Neural cell (in vitro differentiated cells): ENCODE measurements around the gene SIX2. TPM values are rescaled to one million over a fixed set of nuclear protein-coding genes. Genes with fewer than 3 reads are reported as not detected.
"Not testable (repeated sequence)": the region's sequence is repeated elsewhere in the genome, so short reads cannot be mapped to it uniquely, and the experiment has no call there.

ENCODE experiments used
- H2AFZ ChIP-seq: fragments of 200-600, 300-800 bp; sonication (generic), shearing (Covaris generic); 2 replicates; pipeline ENCODE4 v1.6.0; 2014; ENCODE audit warnings: low read depth, mild to moderate bottlenecking, antibody characterized with exemption, low read length, moderate library complexity
- H3F3A ChIP-seq: fragments of 200-600 bp; shearing (Covaris generic); 2 replicates; pipeline ENCODE4 v1.6.1; 2016; ENCODE audit warnings: mild to moderate bottlenecking, moderate library complexity, mixed read lengths, antibody characterized with exemption, low read length; ENCODE audit not compliant: insufficient read depth, poor library complexity, severe bottlenecking
- H3K27ac ChIP-seq: fragments of 200-600, 300-800 bp; sonication (generic), shearing (Covaris generic); 2 replicates; pipeline ENCODE4 v1.5.1; 2014; ENCODE audit warnings: mild to moderate bottlenecking, low read length, moderate library complexity
- H3K27me3 ChIP-seq: fragments of 300-800, 200-600 bp; sonication (generic), shearing (Covaris generic); 2 replicates; pipeline ENCODE4 v1.6.0; 2014; ENCODE audit warnings: mild to moderate bottlenecking, low read depth, low read length, moderate library complexity; ENCODE audit not compliant: insufficient read depth
- H3K36me3 ChIP-seq: fragments of 300-800, 200-600 bp; sonication (generic), shearing (Covaris generic); 2 replicates; pipeline ENCODE4 v1.5.1; 2014; ENCODE audit warnings: mild to moderate bottlenecking, antibody characterized with exemption, low read length, moderate library complexity; ENCODE audit not compliant: insufficient read depth
- H3K4me2 ChIP-seq: fragments of 300-800, 200-600 bp; sonication (generic), shearing (Covaris generic); 2 replicates; pipeline ENCODE4 v1.6.0; 2014; ENCODE audit warnings: mild to moderate bottlenecking, low read length
- H3K4me3 ChIP-seq: fragments of 300-800, 200-600 bp; sonication (generic), shearing (Covaris generic); 2 replicates; pipeline ENCODE4 v1.5.1; 2014; ENCODE audit warnings: mild to moderate bottlenecking, low read length, moderate library complexity
- H3K79me2 ChIP-seq: fragments of 200-600 bp; shearing (Covaris generic); replicated peaks from 2 replicates; pipeline ENCODE4 v1.6.0; 2014; ENCODE audit warnings: mild to moderate bottlenecking, low read length, moderate library complexity; ENCODE audit not compliant: insufficient read depth
- H3K9ac ChIP-seq: fragments of 300-800, 200-600 bp; sonication (generic), shearing (Covaris generic); 2 replicates; pipeline ENCODE4 v1.6.1; 2016; ENCODE audit warnings: mild to moderate bottlenecking, low read length, mixed read lengths
- H3K9me2 ChIP-seq: fragments of 200-600 bp; shearing (Covaris generic); 2 replicates; pipeline ENCODE4 v1.6.1; 2016; ENCODE audit warnings: mild to moderate bottlenecking, low read length, mixed read lengths; ENCODE audit not compliant: insufficient read depth
- H3K9me3 ChIP-seq: fragments of 200-600, 300-800 bp; sonication (generic), shearing (Covaris generic); 2 replicates; pipeline ENCODE4 v1.6.1; 2016; ENCODE audit warnings: mild to moderate bottlenecking, mixed run types, low read length, moderate library complexity, mixed read lengths
- H4K20me1 ChIP-seq: fragments of 200-600 bp; shearing (Covaris generic); 2 replicates; pipeline ENCODE4 v1.6.1; 2016; ENCODE audit warnings: mild to moderate bottlenecking, mixed run types; ENCODE audit not compliant: insufficient read depth
- EP300 ChIP-seq: fragments of 450-650 bp; conservative IDR thresholded peaks from 2 replicates; pipeline ENCODE4 v1.6.1; 2014; ENCODE audit warnings: antibody characterized with exemption, mild to moderate bottlenecking, moderate library complexity; ENCODE audit not compliant: poor library complexity, severe bottlenecking
- EZH2 ChIP-seq: fragments of 200-600, 300-800 bp; shearing (Covaris generic), sonication (generic); IDR thresholded peaks from 2 replicates; pipeline ENCODE4 v1.6.1; 2014; ENCODE audit warnings: antibody characterized with exemption, low read length, borderline replicate concordance, mild to moderate bottlenecking; ENCODE audit not compliant: insufficient read depth, poor library complexity, severe bottlenecking
- MXI1 ChIP-seq: fragments of 450-650 bp; conservative IDR thresholded peaks from 2 replicates; pipeline ENCODE4 v1.6.1; 2014; ENCODE audit warnings: antibody characterized with exemption, mild to moderate bottlenecking; ENCODE audit not compliant: poor library complexity, severe bottlenecking
- POLR2AphosphoS5 ChIP-seq: IDR thresholded peaks from 2 replicates; pipeline ENCODE4 v1.6.1; 2012
- RAD21 ChIP-seq: fragments of 450-650 bp; conservative IDR thresholded peaks from 2 replicates; pipeline ENCODE4 v1.6.1; 2014; ENCODE audit warnings: antibody characterized with exemption, mild to moderate bottlenecking, moderate library complexity
- SMC3 ChIP-seq: fragments of 450-650 bp; conservative IDR thresholded peaks from 2 replicates; pipeline ENCODE4 v1.6.1; 2014; ENCODE audit warnings: antibody characterized with exemption, mild to moderate bottlenecking, moderate library complexity; ENCODE audit not compliant: poor library complexity
- TAF1 ChIP-seq: IDR thresholded peaks from 2 replicates; pipeline ENCODE4 v1.6.1; 2012; ENCODE audit warnings: low read depth
- polyA plus RNA-seq: library from polyadenylated mRNA; depleted of rRNA; stranded (reverse); fragments of >200 nt; gene quantifications from 2 replicates; pipeline ENCODE4 v1.2.3, GENCODE V29; 2014
- TF ChIP-seq, protein P1 (sequence below): IDR thresholded peaks from 2 replicates; pipeline ENCODE4 v1.6.1; 2012; ENCODE audit warnings: borderline replicate concordance
- TF ChIP-seq, protein P2 (sequence below): fragments of 450-650 bp; IDR thresholded peaks from 2 replicates; pipeline ENCODE4 v1.5.1; 2014; ENCODE audit warnings: antibody characterized with exemption, mild to moderate bottlenecking, moderate library complexity; ENCODE audit not compliant: poor library complexity, severe bottlenecking

The SIX2 gene
- polyA plus RNA-seq, 1 donor from 2014 or later, result 0.16 TPM

DNA sequence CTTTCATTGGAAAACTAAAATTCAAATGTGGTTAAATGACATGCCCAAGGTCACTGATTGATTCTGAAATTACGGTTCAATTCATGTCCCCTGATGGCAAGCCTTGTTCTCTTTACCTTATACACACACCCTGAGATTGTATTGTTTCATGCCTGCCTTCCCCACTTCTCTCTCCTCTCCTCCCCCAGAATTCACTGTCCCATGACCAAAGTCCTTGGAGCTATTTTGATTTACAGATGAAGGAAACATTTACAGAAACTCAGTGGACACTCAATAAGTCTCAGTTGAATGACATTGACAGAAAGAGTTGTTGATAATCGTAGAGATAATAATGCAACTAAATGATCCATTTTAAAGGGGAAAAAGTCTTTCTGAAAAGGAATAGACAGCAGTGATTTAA lies 33.1 kb upstream of the SIX2 start:
- Histone ChIP-seq H3K9ac (no peak overlapping the region), H3K9me3 (no peaks in the 10 kb centered on the region), H3K27me3 (no peaks in the 10 kb centered on the region), H3K4me3 (no peak overlapping the region), H3K4me2 (no peak overlapping the region), H4K20me1 (no peaks in the 10 kb centered on the region), H3K36me3 (no peaks in the 10 kb centered on the region), H2AFZ (no peak overlapping the region), H3K9me2 (no peaks in the 10 kb centered on the region), H3F3A (no peaks in the 10 kb centered on the region), H3K79me2 (no peaks in the 10 kb centered on the region), H3K27ac (no peak overlapping the region)
- TF ChIP-seq EP300 (no peak), MXI1 (no peak), EZH2 (no peak), TAF1 (no peak), RAD21 (no peak), POLR2AphosphoS5 (no peak), SMC3 (no peak)
- TF ChIP-seq, protein P1, sequence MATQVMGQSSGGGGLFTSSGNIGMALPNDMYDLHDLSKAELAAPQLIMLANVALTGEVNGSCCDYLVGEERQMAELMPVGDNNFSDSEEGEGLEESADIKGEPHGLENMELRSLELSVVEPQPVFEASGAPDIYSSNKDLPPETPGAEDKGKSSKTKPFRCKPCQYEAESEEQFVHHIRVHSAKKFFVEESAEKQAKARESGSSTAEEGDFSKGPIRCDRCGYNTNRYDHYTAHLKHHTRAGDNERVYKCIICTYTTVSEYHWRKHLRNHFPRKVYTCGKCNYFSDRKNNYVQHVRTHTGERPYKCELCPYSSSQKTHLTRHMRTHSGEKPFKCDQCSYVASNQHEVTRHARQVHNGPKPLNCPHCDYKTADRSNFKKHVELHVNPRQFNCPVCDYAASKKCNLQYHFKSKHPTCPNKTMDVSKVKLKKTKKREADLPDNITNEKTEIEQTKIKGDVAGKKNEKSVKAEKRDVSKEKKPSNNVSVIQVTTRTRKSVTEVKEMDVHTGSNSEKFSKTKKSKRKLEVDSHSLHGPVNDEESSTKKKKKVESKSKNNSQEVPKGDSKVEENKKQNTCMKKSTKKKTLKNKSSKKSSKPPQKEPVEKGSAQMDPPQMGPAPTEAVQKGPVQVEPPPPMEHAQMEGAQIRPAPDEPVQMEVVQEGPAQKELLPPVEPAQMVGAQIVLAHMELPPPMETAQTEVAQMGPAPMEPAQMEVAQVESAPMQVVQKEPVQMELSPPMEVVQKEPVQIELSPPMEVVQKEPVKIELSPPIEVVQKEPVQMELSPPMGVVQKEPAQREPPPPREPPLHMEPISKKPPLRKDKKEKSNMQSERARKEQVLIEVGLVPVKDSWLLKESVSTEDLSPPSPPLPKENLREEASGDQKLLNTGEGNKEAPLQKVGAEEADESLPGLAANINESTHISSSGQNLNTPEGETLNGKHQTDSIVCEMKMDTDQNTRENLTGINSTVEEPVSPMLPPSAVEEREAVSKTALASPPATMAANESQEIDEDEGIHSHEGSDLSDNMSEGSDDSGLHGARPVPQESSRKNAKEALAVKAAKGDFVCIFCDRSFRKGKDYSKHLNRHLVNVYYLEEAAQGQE, result no peak
- TF ChIP-seq, protein P2, sequence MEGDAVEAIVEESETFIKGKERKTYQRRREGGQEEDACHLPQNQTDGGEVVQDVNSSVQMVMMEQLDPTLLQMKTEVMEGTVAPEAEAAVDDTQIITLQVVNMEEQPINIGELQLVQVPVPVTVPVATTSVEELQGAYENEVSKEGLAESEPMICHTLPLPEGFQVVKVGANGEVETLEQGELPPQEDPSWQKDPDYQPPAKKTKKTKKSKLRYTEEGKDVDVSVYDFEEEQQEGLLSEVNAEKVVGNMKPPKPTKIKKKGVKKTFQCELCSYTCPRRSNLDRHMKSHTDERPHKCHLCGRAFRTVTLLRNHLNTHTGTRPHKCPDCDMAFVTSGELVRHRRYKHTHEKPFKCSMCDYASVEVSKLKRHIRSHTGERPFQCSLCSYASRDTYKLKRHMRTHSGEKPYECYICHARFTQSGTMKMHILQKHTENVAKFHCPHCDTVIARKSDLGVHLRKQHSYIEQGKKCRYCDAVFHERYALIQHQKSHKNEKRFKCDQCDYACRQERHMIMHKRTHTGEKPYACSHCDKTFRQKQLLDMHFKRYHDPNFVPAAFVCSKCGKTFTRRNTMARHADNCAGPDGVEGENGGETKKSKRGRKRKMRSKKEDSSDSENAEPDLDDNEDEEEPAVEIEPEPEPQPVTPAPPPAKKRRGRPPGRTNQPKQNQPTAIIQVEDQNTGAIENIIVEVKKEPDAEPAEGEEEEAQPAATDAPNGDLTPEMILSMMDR, result no peak

DNA sequence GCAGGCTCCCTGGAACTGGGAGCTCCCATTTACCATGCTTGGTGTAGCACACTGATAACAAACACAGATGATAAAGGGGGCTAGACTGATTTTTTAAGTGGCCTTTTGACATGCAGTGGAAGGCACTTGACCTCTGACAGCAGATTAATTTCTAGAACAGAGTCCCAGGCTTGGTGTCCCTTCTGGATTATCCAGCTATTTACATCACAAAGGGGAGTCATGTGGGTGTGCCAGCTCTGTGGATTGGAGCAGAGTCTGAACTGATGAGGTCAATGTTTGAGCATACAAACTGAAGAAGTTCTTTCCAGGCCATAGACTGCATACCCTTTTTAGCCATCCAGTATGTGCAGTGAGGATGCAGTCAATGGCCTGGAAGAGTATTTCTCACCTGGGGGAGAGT lies 31.5 kb upstream of the SIX2 start:
- Histone ChIP-seq H3K27me3 (no peaks in the 10 kb centered on the region), H4K20me1 (no peaks in the 10 kb centered on the region), H3K79me2 (no peaks in the 10 kb centered on the region), H3K9me3 (no peaks in the 10 kb centered on the region), H3K9ac (no peak overlapping the region), H3K27ac (no peak overlapping the region), H2AFZ (no peak overlapping the region), H3K4me2 (no peak overlapping the region), H3K9me2 (no peaks in the 10 kb centered on the region), H3K36me3 (no peaks in the 10 kb centered on the region), H3K4me3 (no peak overlapping the region), H3F3A (no peaks in the 10 kb centered on the region)
- no peak for TF ChIP-seq MXI1
- no peak for TF ChIP-seq EZH2
- TF ChIP-seq RAD21, result no peak
- TF ChIP-seq POLR2AphosphoS5, result no peak
- TF ChIP-seq TAF1, result no peak
- TF ChIP-seq, protein P1, result no peak

DNA sequence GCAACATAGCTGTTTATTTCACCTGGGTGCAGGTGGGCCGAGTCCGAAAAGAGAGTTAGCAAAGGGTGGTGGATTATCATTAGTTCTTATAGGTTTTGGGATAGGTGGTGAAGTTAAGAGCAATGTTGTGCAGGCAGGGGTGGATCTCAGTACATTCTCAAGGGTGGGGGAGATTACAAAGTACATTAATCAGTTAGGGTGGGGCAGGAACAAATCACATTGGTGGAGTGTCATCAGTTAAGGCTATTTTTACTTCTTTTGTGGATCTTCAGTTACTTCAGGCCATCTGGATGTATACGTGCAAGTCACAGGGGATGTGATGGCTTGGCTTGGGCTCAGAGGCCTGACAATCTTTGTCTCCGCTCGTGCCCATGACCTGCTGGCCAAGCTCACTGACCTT lies 30.6 kb upstream of the SIX2 start:
- not testable (repeated sequence) for H3K27me3 ChIP-seq, H3K79me2 ChIP-seq, H4K20me1 ChIP-seq, H3K9ac ChIP-seq, H3K9me3 ChIP-seq, H3K27ac ChIP-seq, H3F3A ChIP-seq, H3K36me3 ChIP-seq, H3K4me2 ChIP-seq, H2AFZ ChIP-seq, H3K9me2 ChIP-seq, H3K4me3 ChIP-seq

DNA sequence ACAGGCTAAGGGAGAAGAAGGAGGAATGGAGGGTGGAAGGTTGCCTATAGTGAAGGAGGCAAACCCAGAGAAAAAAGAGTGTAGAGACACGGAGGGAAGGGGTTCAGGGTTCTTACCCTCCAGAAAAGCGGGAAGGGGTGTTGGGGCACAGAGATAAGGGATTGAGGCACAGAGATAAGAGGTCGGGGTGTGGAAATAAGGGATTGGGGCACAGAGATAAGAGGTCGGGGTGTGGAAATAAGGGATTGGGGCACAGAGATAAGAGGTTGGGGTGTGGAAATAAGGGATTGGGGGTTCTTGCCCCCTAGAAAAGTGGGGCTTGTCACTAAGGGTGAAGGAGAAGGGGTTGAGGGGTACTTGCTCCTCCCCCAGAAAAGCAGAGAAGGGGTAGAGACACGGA lies 29.6 kb upstream of the SIX2 start:
- H3K9me2 ChIP-seq, H3K36me3 ChIP-seq, H3K27me3 ChIP-seq, H4K20me1 ChIP-seq, H3K9ac ChIP-seq, H3K79me2 ChIP-seq, H2AFZ ChIP-seq, H3F3A ChIP-seq, H3K9me3 ChIP-seq, H3K4me3 ChIP-seq, H3K4me2 ChIP-seq, H3K27ac ChIP-seq: not testable (repeated sequence)
